HG02571 (cell line): ENCODE measurements around the gene GRIN2A.

ENCODE experiments used
- ATAC-seq: cut with Tn5 transposase; IDR thresholded peaks from one replicate; pipeline ENCODE4 v1.9.1; 2021; ENCODE audit warnings: mild to moderate bottlenecking, moderate library complexity; ENCODE audit not compliant: unreplicated experiment

GRIN2A gene

GRCh38 chr16:10090816-10091215 is 91.4 kb downstream of the GRIN2A start:
- ATAC-seq: no peak

GRCh38 chr16:10088380-10088793 is 93.8 kb downstream of the GRIN2A start:
- no peak for ATAC-seq

GRCh38 chr16:10087151-10087550 is 95.1 kb downstream of the GRIN2A start:
- ATAC-seq: no peak

- no peak for ATAC-seq
Observed at GRCh38 chr16:10086620-10087019, 95.6 kb downstream of the GRIN2A start.

- ATAC-seq: no peak
Observed at GRCh38 chr16:10085078-10085798, 97.0 kb downstream of the GRIN2A start.

GRCh38 chr16:10083301-10083700 is 98.9 kb downstream of the GRIN2A start:
- no peak for ATAC-seq

GRCh38 chr16:10081201-10081940 is 100.9 kb downstream of the GRIN2A start:
- no peak for ATAC-seq

- ATAC-seq: no peak
Observed at GRCh38 chr16:10080051-10080772, 102.0 kb downstream of the GRIN2A start.

- no peak for ATAC-seq
Observed at GRCh38 chr16:10078541-10078949, 103.7 kb downstream of the GRIN2A start.

- no peak for ATAC-seq
Observed at GRCh38 chr16:10077861-10078260, 104.4 kb downstream of the GRIN2A start.

- ATAC-seq: no peak
Observed at GRCh38 chr16:10076037-10076436, 106.2 kb downstream of the GRIN2A start.

GRCh38 chr16:10070591-10070990 is 111.6 kb downstream of the GRIN2A start:
- ATAC-seq: no peak

GRCh38 chr16:10069374-10069773 is 112.9 kb downstream of the GRIN2A start:
- ATAC-seq: no peak

- no peak for ATAC-seq
Observed at GRCh38 chr16:10067835-10068234, 114.4 kb downstream of the GRIN2A start.

GRCh38 chr16:10067406-10067805 is 114.8 kb downstream of the GRIN2A start:
- no peak for ATAC-seq

GRCh38 chr16:10065019-10065418 is 117.2 kb downstream of the GRIN2A start:
- ATAC-seq: no peak

- ATAC-seq: no peak
Observed at GRCh38 chr16:10048850-10049249, 133.4 kb downstream of the GRIN2A start.

GRCh38 chr16:10045947-10046346 is 136.3 kb downstream of the GRIN2A start:
- ATAC-seq: no peak

- ATAC-seq: no peak
Observed at GRCh38 chr16:10045291-10045775, 136.9 kb downstream of the GRIN2A start.

- no peak for ATAC-seq
Observed at GRCh38 chr16:10040136-10041080, 141.8 kb downstream of the GRIN2A start.
